ENCODE data around the gene EXD3. TPM values are rescaled to one million over a fixed set of nuclear protein-coding genes. Genes with fewer than 3 reads are reported as not detected.
A peak's percentile ranks its signal among the peaks of the same experiment; 100 is the strongest.

The EXD3 gene
- polyA plus RNA-seq, 2 of the 4 experiments (the other 2 are of a cell fraction): 3.4 to 4.5 TPM

- Histone ChIP-seq H3K4me2 (no peak overlapping the region), H3K4me1 (no peaks in the 10 kb centered on the region), H3K27ac (no peak overlapping the region), H3K4me3 (no peak overlapping the region), H3K9me3 (peaks cover 2% of the 10 kb centered on the region; the same call in 1 of the 3 replicates)
- DNase-seq (ENCODE audit: low read depth in 1 of 2, low spot score in 1 of 2) (no peak), FAIRE-seq (no peak), ATAC-seq (no peak)
- CTCF ChIA-PET: no interaction called here
- WGBS (ENCODE audit: missing lambda C conversion rate): 64% methylated on average over 18 of the region's 20 CpGs
- POLR2A ChIA-PET: no interaction called here
- TF ChIP-seq BHLHE40 (IDR thresholded peaks at IDR 0.05; ENCODE audit: low read depth, low read length) (no peak), POLR2A (IDR thresholded peaks at IDR 0.05; ENCODE audit: low read length) (0 out of 2 replicates have a peak, but pooled peaks have one; percentile 20)
These were observed 57.2 kb downstream of the EXD3 start for GRCh38 chr9:137365552-137366444.

DNA sequence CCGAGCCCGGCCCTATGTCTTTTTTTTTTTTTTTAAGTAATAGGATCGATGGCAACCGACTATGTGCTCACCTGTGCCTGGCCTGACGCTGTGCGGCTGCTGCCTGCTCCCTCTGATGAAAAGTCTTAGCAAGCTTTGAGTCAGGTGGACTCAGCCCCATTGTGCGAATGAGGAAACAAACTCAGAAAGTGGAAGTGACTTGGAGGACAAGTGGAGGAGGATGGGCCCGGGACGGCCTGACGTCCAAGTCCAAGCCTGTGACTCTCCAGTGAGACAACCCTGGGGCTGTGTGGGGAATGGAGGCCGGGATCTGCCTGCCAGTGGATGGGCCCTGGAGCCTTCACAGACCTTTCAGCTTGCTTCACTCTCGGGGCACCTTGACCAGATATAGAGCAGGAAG is 57.9 kb downstream of the EXD3 start:
- Histone ChIP-seq H3K27ac (no peak overlapping the region), H3K4me1 (no peaks in the 10 kb centered on the region), H3K9me3 (peaks cover 4% of the 10 kb centered on the region), H3K4me2 (no peak overlapping the region), H3K4me3 (no peak overlapping the region)
- DNase-seq (ENCODE audit: low read depth in 1 of 2, low spot score in 1 of 2) (no peak), FAIRE-seq (no peak), ATAC-seq (no peak)
- ChIA-PET POLR2A (no interaction called here), CTCF (interaction anchor here (1.1 kb wide), 1 partner anchor 9 kb away, joined by 4 read pairs; no protein-coding TSS in a partner anchor)
- TF ChIP-seq EHMT2 (IDR thresholded peaks at IDR 0.05; ENCODE audit: low read depth) (no peak), KDM5A (IDR thresholded peaks at IDR 0.05) (no peak), JUNB (IDR thresholded peaks at IDR 0.05) (no peak), FOSL2 (IDR thresholded peaks at IDR 0.05) (no peak), FOSL2 (CRISPR knock-in tag; IDR thresholded peaks at IDR 0.05) (no peak), CEBPB (IDR thresholded peaks at IDR 0.05) (no peak), MAX (IDR thresholded peaks at IDR 0.05) (no peak), PHF8 (IDR thresholded peaks at IDR 0.05; ENCODE audit: borderline replicate concordance, low read depth) (no peak), TFCP2L1 (CRISPR knock-in tag; IDR thresholded peaks at IDR 0.05) (no peak), RCOR1 (IDR thresholded peaks at IDR 0.05; ENCODE audit: low read depth, low read length) (no peak), RNF2 (IDR thresholded peaks at IDR 0.05; ENCODE audit: borderline replicate concordance, low read depth) (no peak), ATOH8 (CRISPR knock-in tag; IDR thresholded peaks at IDR 0.05; ENCODE audit: low read depth) (no peak), E2F6 (IDR thresholded peaks at IDR 0.05; ENCODE audit: borderline replicate concordance, low read depth) (no peak), FOSB (CRISPR knock-in tag; IDR thresholded peaks at IDR 0.05) (no peak), MYC (IDR thresholded peaks at IDR 0.05; ENCODE audit: borderline replicate concordance, low read length) (no peak), NFE2L2 (conservative IDR thresholded peaks at IDR 0.05; ENCODE audit: low read length) (no peak), RFX5 (IDR thresholded peaks at IDR 0.05) (no peak)
- TF ChIP-seq, protein P1, sequence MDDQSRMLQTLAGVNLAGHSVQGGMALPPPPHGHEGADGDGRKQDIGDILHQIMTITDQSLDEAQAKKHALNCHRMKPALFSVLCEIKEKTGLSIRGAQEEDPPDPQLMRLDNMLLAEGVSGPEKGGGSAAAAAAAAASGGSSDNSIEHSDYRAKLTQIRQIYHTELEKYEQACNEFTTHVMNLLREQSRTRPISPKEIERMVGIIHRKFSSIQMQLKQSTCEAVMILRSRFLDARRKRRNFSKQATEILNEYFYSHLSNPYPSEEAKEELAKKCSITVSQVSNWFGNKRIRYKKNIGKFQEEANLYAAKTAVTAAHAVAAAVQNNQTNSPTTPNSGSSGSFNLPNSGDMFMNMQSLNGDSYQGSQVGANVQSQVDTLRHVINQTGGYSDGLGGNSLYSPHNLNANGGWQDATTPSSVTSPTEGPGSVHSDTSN (IDR thresholded peaks at IDR 0.05): no peak
- TF ChIP-seq, protein P2, sequence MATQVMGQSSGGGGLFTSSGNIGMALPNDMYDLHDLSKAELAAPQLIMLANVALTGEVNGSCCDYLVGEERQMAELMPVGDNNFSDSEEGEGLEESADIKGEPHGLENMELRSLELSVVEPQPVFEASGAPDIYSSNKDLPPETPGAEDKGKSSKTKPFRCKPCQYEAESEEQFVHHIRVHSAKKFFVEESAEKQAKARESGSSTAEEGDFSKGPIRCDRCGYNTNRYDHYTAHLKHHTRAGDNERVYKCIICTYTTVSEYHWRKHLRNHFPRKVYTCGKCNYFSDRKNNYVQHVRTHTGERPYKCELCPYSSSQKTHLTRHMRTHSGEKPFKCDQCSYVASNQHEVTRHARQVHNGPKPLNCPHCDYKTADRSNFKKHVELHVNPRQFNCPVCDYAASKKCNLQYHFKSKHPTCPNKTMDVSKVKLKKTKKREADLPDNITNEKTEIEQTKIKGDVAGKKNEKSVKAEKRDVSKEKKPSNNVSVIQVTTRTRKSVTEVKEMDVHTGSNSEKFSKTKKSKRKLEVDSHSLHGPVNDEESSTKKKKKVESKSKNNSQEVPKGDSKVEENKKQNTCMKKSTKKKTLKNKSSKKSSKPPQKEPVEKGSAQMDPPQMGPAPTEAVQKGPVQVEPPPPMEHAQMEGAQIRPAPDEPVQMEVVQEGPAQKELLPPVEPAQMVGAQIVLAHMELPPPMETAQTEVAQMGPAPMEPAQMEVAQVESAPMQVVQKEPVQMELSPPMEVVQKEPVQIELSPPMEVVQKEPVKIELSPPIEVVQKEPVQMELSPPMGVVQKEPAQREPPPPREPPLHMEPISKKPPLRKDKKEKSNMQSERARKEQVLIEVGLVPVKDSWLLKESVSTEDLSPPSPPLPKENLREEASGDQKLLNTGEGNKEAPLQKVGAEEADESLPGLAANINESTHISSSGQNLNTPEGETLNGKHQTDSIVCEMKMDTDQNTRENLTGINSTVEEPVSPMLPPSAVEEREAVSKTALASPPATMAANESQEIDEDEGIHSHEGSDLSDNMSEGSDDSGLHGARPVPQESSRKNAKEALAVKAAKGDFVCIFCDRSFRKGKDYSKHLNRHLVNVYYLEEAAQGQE (IDR thresholded peaks at IDR 0.05): no peak
- WGBS (ENCODE audit: missing lambda C conversion rate): 86% methylated on average over 12 of the region's 12 CpGs
